ENCODE results near the gene KLRD1.
"Not testable (repeated sequence)": the region's sequence is repeated elsewhere in the genome, so short reads cannot be mapped to it uniquely, and the experiment has no call there.

Gene KLRD1

GRCh38 chr12:10369557-10370415 is 62.1 kb downstream of the KLRD1 start:
- DNase-seq = no peak

GRCh38 chr12:10371893-10372535 is 64.3 kb downstream of the KLRD1 start:
- not testable (repeated sequence) for DNase-seq

GRCh38 chr12:10372559-10372958 is 64.9 kb downstream of the KLRD1 start:
- DNase-seq = no peak

GRCh38 chr12:10374624-10375018 is 67.0 kb downstream of the KLRD1 start:
- DNase-seq = no peak

- DNase-seq = not testable (repeated sequence)
Measured at GRCh38 chr12:10378737-10379136, 71.1 kb downstream of the KLRD1 start.
